G401 (cell line): ENCODE measurements around the gene KAZN. TPM values are rescaled to one million over a fixed set of nuclear protein-coding genes. Genes with fewer than 3 reads are reported as not detected.

Experiments
- DNase-seq: peaks from one replicate; pipeline ENCODE4 v3.0.0-alpha.2; 2015; ENCODE audit warnings: low spot score
- in situ Hi-C: cut with HindIII; loops from 2 replicates; pipeline ENCODE4 v1.10.0; 2016; ENCODE audit warnings: low sequenced_read_pairs, mixed read lengths
- total RNA-seq: library from RNA; depleted of rRNA; stranded (reverse); fragments of >200 nt; shearing (Covaris generic); gene quantifications from 2 replicates; pipeline ENCODE4 v1.2.3, GENCODE V29; 2014

Gene KAZN
- total RNA-seq, 1 experiment from 2014 or later = 9.8 TPM

DNA sequence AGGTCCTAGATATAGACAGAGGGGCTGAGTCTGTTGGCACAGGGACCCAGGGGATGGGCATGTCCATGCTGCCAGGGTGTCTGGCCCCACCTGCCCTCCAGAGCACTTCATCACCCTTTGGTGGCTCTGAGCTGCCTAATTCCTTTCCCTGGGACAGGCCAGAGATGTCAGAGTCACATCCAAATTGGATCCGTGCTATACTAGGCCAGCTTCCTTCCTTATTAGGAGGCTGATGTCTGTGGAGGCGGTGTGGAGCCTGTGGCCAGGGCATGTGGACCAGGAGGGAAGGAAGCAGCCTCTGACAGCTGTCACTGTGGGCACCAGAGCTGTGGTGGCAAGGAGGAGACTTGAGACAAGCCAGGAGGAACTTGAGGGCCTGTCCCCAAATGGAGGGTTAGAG lies 477.3 kb downstream of the KAZN start:
- in situ Hi-C loops = loop anchor here (25.0 kb wide), 1 partner anchor 314 kb away; no protein-coding TSS in a partner anchor
- no peak for DNase-seq

GRCh38 chr1:15076807-15077206 lies 478.3 kb downstream of the KAZN start:
- in situ Hi-C loops = loop anchor here (25.0 kb wide), 1 partner anchor 315 kb away; no protein-coding TSS in a partner anchor
- DNase-seq = no peak

- in situ Hi-C loops = loop anchor here (25.0 kb wide), 1 partner anchor 315 kb away; no protein-coding TSS in a partner anchor
- no peak for DNase-seq
These were observed 478.9 kb downstream of the KAZN start for GRCh38 chr1:15077384-15077783.

- in situ Hi-C loops = loop anchor here (25.0 kb wide), 1 partner anchor 318 kb away; no protein-coding TSS in a partner anchor
- DNase-seq = no peak
These were observed 482.0 kb downstream of the KAZN start for GRCh38 chr1:15080328-15081007.

- in situ Hi-C loops = loop anchor here (25.0 kb wide), 1 partner anchor 319 kb away; no protein-coding TSS in a partner anchor
- DNase-seq = no peak
These were observed 482.6 kb downstream of the KAZN start for GRCh38 chr1:15081102-15081501.

DNA sequence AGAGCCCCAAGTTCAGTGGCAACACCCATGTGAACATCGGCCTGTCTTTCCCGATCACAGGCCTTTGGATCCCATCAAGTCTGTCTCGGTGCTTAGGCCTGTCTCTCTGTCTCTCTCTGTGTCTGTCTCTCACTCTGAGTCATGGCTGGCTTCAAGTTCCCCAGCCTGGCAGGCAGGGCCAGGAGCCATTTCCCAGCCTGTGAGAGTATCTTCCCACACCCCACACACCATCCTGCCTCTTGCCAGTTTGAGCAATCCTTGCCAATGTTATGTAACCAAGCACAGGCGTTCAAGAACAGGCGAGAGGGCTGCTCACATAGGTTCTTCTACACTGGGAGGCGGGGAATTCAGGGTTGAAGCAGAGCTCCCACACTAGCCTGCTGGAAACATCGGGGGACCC lies 485.1 kb downstream of the KAZN start:
- peak; percentile 31 for DNase-seq
- in situ Hi-C loops = loop anchor here (25.0 kb wide), 1 partner anchor 321 kb away; no protein-coding TSS in a partner anchor

DNA sequence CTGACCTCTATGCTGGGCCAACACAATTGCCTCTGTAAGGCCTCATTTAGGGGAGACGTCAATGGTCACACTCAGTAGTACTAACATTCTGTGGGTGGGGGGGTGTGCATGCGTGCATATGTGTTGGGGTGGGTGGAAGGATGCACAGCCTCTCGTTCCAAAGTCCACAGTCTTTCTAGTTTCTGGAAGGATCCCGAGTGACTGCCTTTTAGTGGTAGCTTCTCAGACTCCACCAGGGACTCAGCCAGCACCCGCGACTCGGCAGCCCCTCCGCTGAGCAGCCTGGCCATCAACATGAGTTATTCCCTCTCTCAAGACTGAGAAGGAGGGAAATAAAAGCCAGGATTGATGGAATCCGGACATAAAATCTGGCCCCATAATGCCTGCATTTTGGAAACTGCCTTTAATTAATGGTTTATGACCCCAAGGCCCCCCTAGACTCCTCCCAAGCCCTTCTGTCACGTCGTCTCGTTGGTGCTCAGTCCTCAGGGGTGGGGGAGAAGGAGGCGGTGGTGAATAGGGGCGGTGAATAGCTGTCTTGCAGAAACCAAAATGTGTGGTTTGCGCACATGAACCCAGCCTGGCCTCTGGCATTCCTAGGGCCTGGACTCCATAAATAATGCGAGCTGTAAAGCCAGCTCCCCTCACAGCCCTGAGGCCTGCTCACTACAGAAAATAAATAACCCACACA lies 489.9 kb downstream of the KAZN start:
- in situ Hi-C loops = loop anchor here (25.0 kb wide), 1 partner anchor 326 kb away; no protein-coding TSS in a partner anchor
- DNase-seq = no peak

DNA sequence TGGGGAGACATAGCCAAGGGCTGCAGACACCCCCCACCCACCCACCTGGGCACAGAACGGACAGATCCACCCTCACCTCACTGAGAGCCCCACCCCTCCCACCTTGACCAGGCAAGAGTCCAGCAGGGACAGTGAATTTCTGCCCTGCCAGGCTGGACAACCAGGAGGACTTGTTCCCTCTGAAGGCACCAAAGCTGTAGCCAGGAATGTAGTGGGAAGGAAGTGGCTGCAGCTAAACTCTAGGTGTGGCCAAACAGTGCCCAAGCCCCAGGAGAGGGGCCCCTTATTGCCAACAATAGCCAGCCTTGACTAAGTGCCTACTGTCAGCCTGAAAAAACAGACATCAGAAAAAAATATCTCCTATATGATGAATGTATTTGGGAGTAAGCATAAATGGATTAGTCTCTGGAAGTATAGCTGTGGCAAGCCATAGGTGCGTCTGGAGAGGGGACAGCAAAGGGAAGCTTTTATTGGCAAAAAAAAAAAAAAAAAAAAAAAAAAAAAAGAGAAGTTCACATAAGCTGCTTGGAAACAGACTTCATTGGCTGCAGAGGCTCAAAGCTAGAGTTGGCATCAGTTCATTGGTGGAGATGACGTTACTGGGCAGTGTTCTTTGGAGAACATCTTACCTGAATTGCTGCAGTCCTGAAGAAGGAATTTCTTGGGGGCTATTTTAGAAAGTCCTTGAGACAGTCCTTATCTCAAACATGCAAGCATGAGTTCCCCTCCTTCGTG lies 490.9 kb downstream of the KAZN start:
- DNase-seq = peak; percentile 49
- in situ Hi-C loops = loop anchor here (25.0 kb wide), 1 partner anchor 327 kb away; no protein-coding TSS in a partner anchor

GRCh38 chr1:15090373-15090772 lies 491.9 kb downstream of the KAZN start:
- DNase-seq = peak; percentile 63
- in situ Hi-C loops = loop anchor here (25.0 kb wide), 1 partner anchor 328 kb away; no protein-coding TSS in a partner anchor

DNA sequence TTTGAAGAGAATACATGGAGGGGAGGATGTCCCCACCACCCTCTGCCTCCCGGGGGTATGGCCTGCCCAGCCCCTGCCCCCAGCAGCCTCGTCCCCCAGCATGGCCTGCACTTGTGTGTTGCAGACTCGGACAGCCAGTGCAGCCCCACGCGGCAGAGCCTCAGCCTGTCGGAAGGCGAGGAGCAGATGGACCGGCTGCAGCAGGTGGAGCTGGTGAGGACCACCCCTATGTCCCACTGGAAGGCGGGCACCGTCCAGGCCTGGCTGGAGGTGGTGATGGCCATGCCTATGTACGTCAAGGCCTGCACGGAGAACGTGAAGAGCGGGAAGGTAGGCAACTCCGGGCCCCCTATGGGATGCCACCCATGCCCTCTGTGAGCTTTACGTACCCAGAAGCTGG lies 495.6 kb downstream of the KAZN start:
- no peak for DNase-seq
- in situ Hi-C loops = loop anchor here (25.0 kb wide), 1 partner anchor 332 kb away; no protein-coding TSS in a partner anchor

GRCh38 chr1:15094719-15095495 lies 496.4 kb downstream of the KAZN start:
- in situ Hi-C loops = loop anchor here (25.0 kb wide), 1 partner anchor 333 kb away; no protein-coding TSS in a partner anchor
- DNase-seq = no peak

DNA sequence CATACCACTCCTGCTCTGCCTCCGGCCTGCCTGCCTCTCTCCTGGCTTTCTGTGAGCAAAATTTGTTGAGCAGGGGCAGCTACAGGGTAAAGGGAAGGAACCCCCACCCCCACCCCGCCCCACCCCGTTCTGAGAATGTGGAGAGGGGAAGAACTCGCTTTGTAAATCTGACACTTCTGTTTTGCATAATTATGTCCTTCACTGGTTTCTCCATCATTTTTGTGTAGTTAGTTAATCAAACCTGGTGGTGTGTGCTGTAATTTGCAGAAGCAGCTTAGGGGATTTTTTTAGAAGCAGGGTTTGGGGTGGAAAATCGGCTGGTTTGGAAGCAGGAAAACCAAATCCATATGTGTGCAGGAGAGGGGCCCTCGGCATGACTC lies 497.0 kb downstream of the KAZN start:
- no peak for DNase-seq
- in situ Hi-C loops = loop anchor here (25.0 kb wide), 1 partner anchor 333 kb away; no protein-coding TSS in a partner anchor

DNA sequence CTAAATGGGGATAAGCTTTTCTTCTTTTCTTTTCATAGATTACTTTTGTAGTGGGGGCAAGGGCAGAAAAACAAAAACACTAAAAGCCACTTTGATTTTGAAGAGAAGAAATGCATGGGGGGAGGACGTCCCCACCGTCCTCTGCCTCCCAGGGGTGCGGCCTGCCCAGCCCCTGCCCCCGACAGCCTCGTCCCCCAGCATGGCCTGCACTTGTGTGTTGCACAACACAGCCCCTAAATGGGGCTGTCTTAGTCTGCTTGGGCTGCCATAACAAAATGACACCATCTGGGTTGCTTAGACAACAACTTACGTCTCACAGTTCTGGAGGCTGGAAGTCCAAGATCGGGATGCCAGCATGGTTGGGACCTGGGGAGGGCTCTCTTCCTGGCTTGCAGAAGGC lies 497.8 kb downstream of the KAZN start:
- in situ Hi-C loops = loop anchor here (25.0 kb wide), 1 partner anchor 334 kb away; no protein-coding TSS in a partner anchor
- no peak for DNase-seq

DNA sequence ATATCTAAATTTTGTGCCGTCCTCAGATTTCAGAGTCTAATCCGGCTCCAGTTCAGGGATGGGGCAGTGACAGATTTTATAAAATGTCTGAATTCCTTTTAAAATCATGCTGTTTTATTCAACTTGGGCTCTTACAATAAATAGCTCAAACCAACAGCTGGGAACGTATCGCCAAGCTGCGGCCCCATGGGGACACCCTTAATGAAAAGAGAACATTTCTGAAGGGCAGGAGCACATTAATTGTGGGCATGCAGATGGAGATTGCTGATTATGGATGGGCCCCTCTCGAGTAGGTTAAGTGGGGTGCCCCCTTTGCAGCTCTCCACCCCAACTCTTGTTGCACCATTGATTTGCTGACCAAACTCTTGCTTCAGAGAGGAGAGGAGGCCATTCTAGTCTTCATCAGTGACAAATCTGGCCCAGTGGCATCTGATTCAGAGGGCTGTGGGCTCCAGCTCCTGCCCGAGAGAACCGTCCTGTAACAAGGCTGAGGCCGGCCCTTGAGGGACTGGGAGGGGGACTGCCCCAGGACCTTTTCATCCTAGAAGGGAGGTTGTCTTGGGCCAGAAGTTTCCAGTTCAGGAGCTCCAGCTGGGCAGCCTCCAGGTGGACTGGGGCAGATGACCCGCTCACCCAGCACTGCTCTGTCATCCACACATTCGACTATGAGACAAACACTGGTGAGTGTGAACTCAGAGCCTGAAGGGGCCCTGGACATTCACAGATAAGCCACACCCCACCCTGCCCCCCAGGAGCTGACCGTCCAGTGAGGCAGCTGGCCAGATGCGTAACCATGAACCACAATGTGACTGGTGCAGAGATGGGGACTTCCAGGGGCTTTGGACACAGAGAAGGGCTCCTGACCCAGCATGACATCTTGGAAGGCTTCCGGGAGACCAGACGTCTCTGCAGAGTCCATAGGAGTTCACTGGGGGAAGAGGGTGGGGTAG lies 500.0 kb downstream of the KAZN start:
- in situ Hi-C loops = loop anchor here (25.0 kb wide), 1 partner anchor 336 kb away; no protein-coding TSS in a partner anchor
- DNase-seq = no peak

GRCh38 chr1:15099441-15100120 lies 501.1 kb downstream of the KAZN start:
- no peak for DNase-seq
- in situ Hi-C loops = loop anchor here (25.0 kb wide), 1 partner anchor 337 kb away; no protein-coding TSS in a partner anchor

GRCh38 chr1:15100121-15100879 lies 501.8 kb downstream of the KAZN start:
- in situ Hi-C loops = no loop called here
- peak; percentile 86 for DNase-seq
